HEK293 (cell line): ENCODE results near the gene KLHDC10.

ENCODE experiments used
- CTCF ChIP-seq: fragments of 450-650 bp; formaldehyde crosslinking; IDR thresholded peaks from 2 replicates; pipeline ENCODE4 v1.5.1; 2016; ENCODE audit warnings: missing biosample characterization, missing genetic modification characterization
- KLF1 ChIP-seq: fragments of 450-650 bp; formaldehyde crosslinking; IDR thresholded peaks from 2 replicates; pipeline ENCODE4 v1.5.1; 2016; ENCODE audit warnings: missing biosample characterization, missing genetic modification characterization
- ZBTB7A ChIP-seq: fragments of 450-650 bp; formaldehyde crosslinking; IDR thresholded peaks from 2 replicates; pipeline ENCODE4 v1.5.1; 2016; ENCODE audit warnings: low read depth, missing biosample characterization, missing genetic modification characterization
- ZNF266 ChIP-seq: fragments of 450-650 bp; formaldehyde crosslinking; IDR thresholded peaks from 2 replicates; pipeline ENCODE4 v1.5.1; 2016; ENCODE audit warnings: missing biosample characterization, missing genetic modification characterization, low read depth
- ZNF558 ChIP-seq: fragments of 450-650 bp; formaldehyde crosslinking; IDR thresholded peaks from 2 replicates; pipeline ENCODE4 v1.5.1; 2016; ENCODE audit warnings: missing biosample characterization, missing genetic modification characterization
- TF ChIP-seq, protein P1 (sequence below): fragments of 450-650 bp; formaldehyde crosslinking; IDR thresholded peaks from 2 replicates; pipeline ENCODE4 v1.5.1; 2017; ENCODE audit warnings: missing biosample characterization, mild to moderate bottlenecking, missing genetic modification characterization, moderate library complexity

GRCh38 chr7:130137207-130137606, 66.9 kb downstream of the KLHDC10 start:
- TF ChIP-seq ZNF558 (tag by site-specific recombination) (no peak), ZBTB7A (no peak), CTCF (tag by site-specific recombination) (no peak), KLF1 (tag by site-specific recombination) (no peak), ZNF266 (tag by site-specific recombination) (no peak)
- TF ChIP-seq, protein P1, sequence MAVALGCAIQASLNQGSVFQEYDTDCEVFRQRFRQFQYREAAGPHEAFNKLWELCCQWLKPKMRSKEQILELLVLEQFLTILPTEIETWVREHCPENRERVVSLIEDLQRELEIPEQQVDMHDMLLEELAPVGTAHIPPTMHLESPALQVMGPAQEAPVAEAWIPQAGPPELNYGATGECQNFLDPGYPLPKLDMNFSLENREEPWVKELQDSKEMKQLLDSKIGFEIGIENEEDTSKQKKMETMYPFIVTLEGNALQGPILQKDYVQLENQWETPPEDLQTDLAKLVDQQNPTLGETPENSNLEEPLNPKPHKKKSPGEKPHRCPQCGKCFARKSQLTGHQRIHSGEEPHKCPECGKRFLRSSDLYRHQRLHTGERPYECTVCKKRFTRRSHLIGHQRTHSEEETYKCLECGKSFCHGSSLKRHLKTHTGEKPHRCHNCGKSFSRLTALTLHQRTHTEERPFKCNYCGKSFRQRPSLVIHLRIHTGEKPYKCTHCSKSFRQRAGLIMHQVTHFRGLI (tag by site-specific recombination): no peak
